ENCODE measurements around the gene ARHGAP35. TPM values are rescaled to one million over a fixed set of nuclear protein-coding genes. Genes with fewer than 3 reads are reported as not detected.

The ARHGAP35 gene
- total and polyA plus RNA-seq, 2 donors (not counting 3 experiments of a cell fraction or from before 2014, with no cell fraction given), result 25.7 to 51.3 TPM

GRCh38 chr19:46838160-46838559 is 22.6 kb upstream of the ARHGAP35 start:
- TSS peak; percentile 81 for BruUV-seq (replicated peaks)
- Histone ChIP-seq H3K79me2 (ENCODE audit: control insufficient read depth, insufficient read depth, low read length) (peaks cover 4% of the 10 kb centered on the region), H3K9me3 (replicated peaks; ENCODE audit: control insufficient read depth, insufficient read depth, low read length) (no peaks in the 10 kb centered on the region), H3K4me2 (ENCODE audit: insufficient read depth, low read length) (no peak overlapping the region), H3K36me3 (ENCODE audit: control insufficient read depth in 2 of 2, extremely low read depth in 1 of 2, insufficient read depth in 2 of 2, low read length in 2 of 2) (peaks cover 3 to 27% of the 10 kb centered on the region in 2 experiments), H2AFZ (ENCODE audit: low read depth, low read length) (no peak overlapping the region), H3K9ac (replicated peaks; ENCODE audit: extremely low read depth, insufficient read depth, low read length) (no peak overlapping the region), H3K27ac (ENCODE audit: insufficient read depth, low read depth, low read length) (no peak overlapping the region), H4K20me1 (replicated peaks; ENCODE audit: control insufficient read depth, extremely low read depth, insufficient read depth, low read length) (no peaks in the 10 kb centered on the region), H3K4me3 (replicated peaks in 1 of 3; ENCODE audit: insufficient read depth in 1 of 3, low read depth in 1 of 3, low read length in 3 of 3) (no peak overlapping the region), H3K4me1 (ENCODE audit: control insufficient read depth, extremely low read depth, insufficient read depth, low read length) (no peaks in the 10 kb centered on the region), H3K9me1 (replicated peaks; ENCODE audit: control insufficient read depth, extremely low read depth, insufficient read depth, low read length) (no peaks in the 10 kb centered on the region), H3K27me3 (ENCODE audit: control insufficient read depth in 2 of 2, insufficient read depth in 2 of 2, low read length in 2 of 2) (no peaks in the 10 kb centered on the region)
- TF ChIP-seq MYC (IDR thresholded peaks at IDR 0.05; ENCODE audit: low read depth, low read length) (no peak), GATA2 (IDR thresholded peaks at IDR 0.05; ENCODE audit: insufficient read depth, insufficient read length, low read depth, low read length) (no peak), POLR2A (IDR thresholded peaks at IDR 0.05; ENCODE audit: low read depth, low read length) (no peak), CTCF (IDR thresholded peaks at IDR 0.05; ENCODE audit: extremely low read depth in 1 of 2, insufficient read depth in 1 of 2, low read depth in 1 of 2, low read length in 2 of 2) (no peak), FOS (IDR thresholded peaks at IDR 0.05; ENCODE audit: borderline replicate concordance, insufficient read depth, low read length) (no peak), POLR2AphosphoS5 (IDR thresholded peaks at IDR 0.05; ENCODE audit: insufficient read depth, low read depth, low read length) (no peak), EZH2 (IDR thresholded peaks at IDR 0.05; ENCODE audit: borderline replicate concordance, low read depth, low read length, severe bottlenecking) (no peak), JUN (IDR thresholded peaks at IDR 0.05; ENCODE audit: borderline replicate concordance, insufficient read depth, insufficient read length, low read depth) (no peak)
- TF ChIP-seq, protein P1, sequence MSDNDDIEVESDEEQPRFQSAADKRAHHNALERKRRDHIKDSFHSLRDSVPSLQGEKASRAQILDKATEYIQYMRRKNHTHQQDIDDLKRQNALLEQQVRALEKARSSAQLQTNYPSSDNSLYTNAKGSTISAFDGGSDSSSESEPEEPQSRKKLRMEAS (IDR thresholded peaks at IDR 0.05; ENCODE audit: insufficient read depth, insufficient read length), result no peak
- ChIA-PET POLR2A (no interaction called here), CTCF (interaction anchor here (6.5 kb wide), 1 partner anchor 81 kb away, joined by 128 read pairs; no protein-coding TSS in a partner anchor)
- FAIRE-seq (no peak), DNase-seq (ENCODE audit: low read depth, low spot score) (no peak)
- dilution Hi-C loops (cut with MboI; ENCODE audit: extremely low pct_ligation_motif_present, low sequenced_read_pairs), result no loop called here
- intact Hi-C loops (cut with micrococcal nuclease), result no loop called here
